Natural killer cell (primary cell): ENCODE data around the gene WDR43. TPM values are rescaled to one million over a fixed set of nuclear protein-coding genes. Genes with fewer than 3 reads are reported as not detected.
A peak's percentile ranks its signal among the peaks of the same experiment; 100 is the strongest.

Experiments used
- ATAC-seq, 3 donors: fragments of 150-1000 bp in 2 of 3; fragments of 200-7000 bp in 1 of 3; cut with Tn5 transposase; 1 replicate in 1 of 3; 2 replicates in 2 of 3; pipeline ENCODE4 v1.10.0; 2021; ENCODE audit warnings: mild to moderate bottlenecking in 2 of 3, moderate library complexity in 2 of 3
- DNase-seq, 2 donors: peaks; one replicate each; pipeline versions ENCODE4 v3.0.0 to v3.0.0-alpha.2; 2013 to 2021; ENCODE audit warnings: mixed read lengths in 1 of 2
- H3K27ac ChIP-seq: one replicate; pipeline ENCODE4 v1.5.1; 2013; ENCODE audit warnings: mild to moderate bottlenecking, low read length
- H3K27me3 ChIP-seq: one replicate; pipeline ENCODE4 v1.6.1; 2013; ENCODE audit warnings: low read length; ENCODE audit not compliant: control insufficient read depth, insufficient read depth
- H3K36me3 ChIP-seq: one replicate; pipeline ENCODE4 v1.6.1; 2013; ENCODE audit warnings: low read length; ENCODE audit not compliant: control insufficient read depth, insufficient read depth
- H3K4me1 ChIP-seq: one replicate; pipeline ENCODE4 v1.6.1; 2013; ENCODE audit warnings: low read length; ENCODE audit not compliant: control insufficient read depth, insufficient read depth
- H3K4me3 ChIP-seq: one replicate; pipeline ENCODE4 v1.5.1; 2013; ENCODE audit warnings: low read length
- H3K9me3 ChIP-seq: one replicate; pipeline ENCODE4 v1.6.1; 2013; ENCODE audit warnings: low read length; ENCODE audit not compliant: control insufficient read depth, insufficient read depth
- H3K27ac Mint-ChIP-seq, 2 donors: one replicate each; pipeline ENCODE4 v1.8.0; 2022; ENCODE audit warnings: mild to moderate bottlenecking in 2 of 2, mixed read lengths in 2 of 2, moderate library complexity in 1 of 2
- H3K27me3 Mint-ChIP-seq, 2 donors: one replicate each; pipeline ENCODE4 v1.8.0; 2022; ENCODE audit warnings: low read depth in 2 of 2, mixed read lengths in 2 of 2
- H3K36me3 Mint-ChIP-seq: one replicate; pipeline ENCODE4 v1.8.0; 2022; ENCODE audit warnings: mixed read lengths
- H3K4me1 Mint-ChIP-seq, 2 donors: one replicate each; pipeline ENCODE4 v1.8.0; 2022; ENCODE audit warnings: mixed read lengths in 2 of 2
- H3K4me3 Mint-ChIP-seq: one replicate; pipeline ENCODE4 v1.8.0; 2022; ENCODE audit warnings: mild to moderate bottlenecking, moderate library complexity, mixed read lengths
- H3K9me3 Mint-ChIP-seq, 2 donors: one replicate each; pipeline ENCODE4 v1.8.0; 2022; ENCODE audit warnings: mixed read lengths in 2 of 2
- CTCF ChIP-seq: fragments of 200-600 bp; IDR thresholded peaks from one replicate; pipeline ENCODE4 v1.8.0; 2022; ENCODE audit warnings: antibody characterized with exemption
- WGBS: methylation state at CpG from one replicate; pipeline ENCODE4 v1.1.7; 2013; ENCODE audit warnings: missing lambda C conversion rate; ENCODE audit not compliant: insufficient coverage; 5-methylcytosine and 5-hydroxymethylcytosine counted together
- intact Hi-C: fragments of 100-400 bp; cut with micrococcal nuclease; formaldehyde crosslinking; loops from one replicate; pipeline ENCODE4 v1.14.2; 2022
- total RNA-seq, 4 donors: library from RNA; stranded (reverse); fragments of 120-200 nt in 1 of 4; gene quantifications; one replicate each; pipeline versions ENCODE4 v1.2.3 to v1.2.4, GENCODE V29; 2013 to 2022

WDR43 gene
- total RNA-seq, 3 donors from 2014 or later (not counting 1 experiment from before 2014, with no cell fraction given) = 45.1 to 53.2 (median 49.1) TPM

DNA sequence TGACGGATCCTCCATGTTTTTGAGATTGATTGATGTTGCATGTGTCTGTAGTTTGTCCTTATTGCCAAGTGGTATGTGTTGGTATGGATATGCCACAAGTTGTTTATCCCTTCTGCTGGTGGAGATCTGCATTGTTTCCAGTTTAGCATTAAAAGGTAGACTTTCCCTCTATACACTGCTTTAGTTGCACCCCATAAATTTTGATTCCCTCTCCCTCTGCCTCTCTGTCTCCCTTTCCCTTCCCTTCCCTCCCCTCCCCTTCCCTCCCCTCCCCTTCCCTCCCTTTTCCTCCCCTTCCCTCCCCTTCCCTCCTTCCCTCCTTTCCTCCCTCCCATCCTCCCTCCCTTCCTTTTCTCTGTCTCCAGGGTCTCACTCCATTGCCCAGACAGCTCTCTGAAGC lies 68.0 kb downstream of the WDR43 start:
- 100% methylated on average over 1 of the region's 1 CpG for WGBS
- no peaks in the 10 kb centered on the region for H3K36me3 ChIP-seq
- no peak overlapping the region for H3K27ac Mint-ChIP-seq
- no peak overlapping the region for H3K4me3 Mint-ChIP-seq
- no peak overlapping the region for H3K4me3 ChIP-seq
- ATAC-seq (no peak), DNase-seq (no peak)
- H3K4me1 Mint-ChIP-seq = peaks cover 4 to 6% of the 10 kb centered on the region in 2 donors
- TF ChIP-seq CTCF = no peak
- intact Hi-C loops = no loop called here
- no peaks in the 10 kb centered on the region for H3K9me3 ChIP-seq
- no peaks in the 10 kb centered on the region for H3K9me3 Mint-ChIP-seq
- no peaks in the 10 kb centered on the region for H3K27me3 ChIP-seq
- H3K27me3 Mint-ChIP-seq = no peaks in the 10 kb centered on the region
- no peak overlapping the region for H3K27ac ChIP-seq
- peaks cover 6% of the 10 kb centered on the region for H3K4me1 ChIP-seq
- H3K36me3 Mint-ChIP-seq = no peaks in the 10 kb centered on the region

DNA sequence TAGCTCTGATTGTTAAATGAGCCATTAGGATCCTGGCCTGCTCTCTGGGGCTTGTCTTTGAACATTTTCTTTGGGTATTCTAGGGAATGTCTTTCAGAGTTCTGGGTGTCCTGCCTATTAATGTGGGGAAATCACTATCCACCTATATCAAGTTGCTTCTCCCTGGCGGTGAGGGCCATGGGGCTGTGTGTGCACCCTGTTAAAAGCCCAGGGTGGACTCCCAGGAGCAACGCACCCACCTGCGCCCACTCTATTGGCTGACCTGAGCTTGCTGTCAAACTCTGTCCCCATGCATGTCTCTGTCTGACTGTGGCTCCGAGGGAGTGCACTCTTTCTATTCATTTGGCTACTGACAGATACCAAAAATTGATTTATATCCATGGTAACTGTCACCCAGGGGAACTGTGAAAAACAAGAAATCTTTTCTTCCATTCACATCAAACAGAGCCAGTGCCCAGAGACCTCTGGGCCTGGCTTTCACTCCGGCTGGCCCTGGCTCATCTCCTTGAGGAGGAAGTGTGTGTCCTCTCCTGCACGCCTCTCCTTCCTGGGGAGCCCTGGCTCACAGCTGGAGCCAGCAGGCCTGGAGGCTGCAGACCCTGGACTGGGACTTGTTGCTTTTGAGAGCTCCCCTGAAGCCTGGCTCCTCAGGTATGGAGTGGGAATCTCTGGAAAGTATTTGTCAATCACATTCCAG lies 76.1 kb downstream of the WDR43 start:
- no peaks in the 10 kb centered on the region for H3K27me3 Mint-ChIP-seq
- no peak overlapping the region for H3K4me3 Mint-ChIP-seq
- Histone ChIP-seq H3K27ac (no peak overlapping the region), H3K9me3 (no peaks in the 10 kb centered on the region), H3K4me1 (peaks cover 6% of the 10 kb centered on the region), H3K36me3 (no peaks in the 10 kb centered on the region), H3K4me3 (no peak overlapping the region), H3K27me3 (no peaks in the 10 kb centered on the region)
- ATAC-seq (no peak), DNase-seq (no peak)
- intact Hi-C loops = no loop called here
- no peak for TF ChIP-seq CTCF
- no peaks in the 10 kb centered on the region for H3K9me3 Mint-ChIP-seq
- WGBS = 83% methylated on average over 6 of the region's 6 CpGs
- no peak overlapping the region for H3K27ac Mint-ChIP-seq
- no peaks in the 10 kb centered on the region for H3K36me3 Mint-ChIP-seq
- H3K4me1 Mint-ChIP-seq = peaks cover 0 to 11% of the 10 kb centered on the region in 2 donors

GRCh38 chr2:28972778-28973335 lies 78.4 kb downstream of the WDR43 start:
- ATAC-seq = peak in 1 of 3 donors; percentile 30
- peak overlapping the region in 1 of 2 donors; percentile 23 for H3K27ac Mint-ChIP-seq

More at GRCh38 chr2:28972778-28973335, 78.4 kb downstream of the WDR43 start:
- WGBS = 49% methylated on average over 6 of the region's 6 CpGs
- Mint-ChIP-seq H3K27me3 (no peaks in the 10 kb centered on the region), H3K36me3 (no peaks in the 10 kb centered on the region), H3K4me3 (no peak overlapping the region), H3K4me1 (peaks cover 0 to 11% of the 10 kb centered on the region in 2 donors), H3K9me3 (no peaks in the 10 kb centered on the region)
- Histone ChIP-seq H3K27ac (no peak overlapping the region), H3K9me3 (no peaks in the 10 kb centered on the region), H3K4me1 (peaks cover 6% of the 10 kb centered on the region), H3K4me3 (no peak overlapping the region), H3K36me3 (no peaks in the 10 kb centered on the region), H3K27me3 (no peaks in the 10 kb centered on the region)
- TF ChIP-seq CTCF = no peak
- DNase-seq = peak in 1 of 2 donors; percentile 28
- intact Hi-C loops = no loop called here
